Measurements from ENCODE around the gene SEMA3C.

GRCh38 chr7:80876894-80877414 is 41.9 kb downstream of the SEMA3C start:
- TF ChIP-seq POLR2A (IDR thresholded peaks at IDR 0.05) (no peak), CTCF (IDR thresholded peaks at IDR 0.05) (no peak)
